ENCODE results near the gene CAMTA1.

DNA sequence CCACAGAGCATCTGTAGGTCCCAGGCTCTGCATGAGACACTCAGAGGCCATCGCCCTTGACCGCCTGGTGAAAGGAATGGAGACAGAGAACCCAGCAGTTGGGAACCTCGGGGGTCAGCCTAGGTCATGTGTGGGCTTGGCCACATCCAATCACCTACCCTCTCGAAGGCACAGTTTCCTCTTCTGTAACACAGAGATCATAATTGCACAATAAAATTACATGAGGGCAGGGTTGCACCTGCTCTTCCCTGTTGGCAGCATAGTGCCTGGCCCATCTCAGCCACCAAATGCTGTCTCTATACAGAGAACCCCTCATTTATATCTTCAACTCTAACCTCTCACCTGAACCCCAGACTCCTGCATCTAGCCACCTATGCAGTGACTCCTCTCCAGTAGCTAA is 567.7 kb downstream of the CAMTA1 start:
- TF ChIP-seq, protein P1, sequence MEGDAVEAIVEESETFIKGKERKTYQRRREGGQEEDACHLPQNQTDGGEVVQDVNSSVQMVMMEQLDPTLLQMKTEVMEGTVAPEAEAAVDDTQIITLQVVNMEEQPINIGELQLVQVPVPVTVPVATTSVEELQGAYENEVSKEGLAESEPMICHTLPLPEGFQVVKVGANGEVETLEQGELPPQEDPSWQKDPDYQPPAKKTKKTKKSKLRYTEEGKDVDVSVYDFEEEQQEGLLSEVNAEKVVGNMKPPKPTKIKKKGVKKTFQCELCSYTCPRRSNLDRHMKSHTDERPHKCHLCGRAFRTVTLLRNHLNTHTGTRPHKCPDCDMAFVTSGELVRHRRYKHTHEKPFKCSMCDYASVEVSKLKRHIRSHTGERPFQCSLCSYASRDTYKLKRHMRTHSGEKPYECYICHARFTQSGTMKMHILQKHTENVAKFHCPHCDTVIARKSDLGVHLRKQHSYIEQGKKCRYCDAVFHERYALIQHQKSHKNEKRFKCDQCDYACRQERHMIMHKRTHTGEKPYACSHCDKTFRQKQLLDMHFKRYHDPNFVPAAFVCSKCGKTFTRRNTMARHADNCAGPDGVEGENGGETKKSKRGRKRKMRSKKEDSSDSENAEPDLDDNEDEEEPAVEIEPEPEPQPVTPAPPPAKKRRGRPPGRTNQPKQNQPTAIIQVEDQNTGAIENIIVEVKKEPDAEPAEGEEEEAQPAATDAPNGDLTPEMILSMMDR (IDR thresholded peaks at IDR 0.05): no peak
- no peak for TF ChIP-seq POLR2A (IDR thresholded peaks at IDR 0.05)
